Measurements from ENCODE around the gene NEK11. TPM values are rescaled to one million over a fixed set of nuclear protein-coding genes. Genes with fewer than 3 reads are reported as not detected.
A peak's percentile ranks its signal among the peaks of the same experiment; 100 is the strongest.

Gene NEK11
- total RNA-seq, 2 experiments from 2014 or later: 1.2 to 1.6 TPM

- Mint-ChIP-seq H3K4me3 (no peak overlapping the region), H3K27ac (no peak overlapping the region), H3K27me3 (no peaks in the 10 kb centered on the region), H3K36me3 (ENCODE audit: low read depth) (peaks cover 18% of the 10 kb centered on the region), H3K9me3 (no peaks in the 10 kb centered on the region), H3K4me1 (ENCODE audit: low read depth) (no peaks in the 10 kb centered on the region)
- ChIA-PET CTCF (no interaction called here), POLR2A (no interaction called here)
- intact Hi-C loops (cut with micrococcal nuclease): no loop called here
- no peak for ATAC-seq
- TF ChIP-seq CTCF (IDR thresholded peaks at IDR 0.05): no peak
- no peak for DNase-seq
Measured at GRCh38 chr3:130992344-130992743, 34.3 kb upstream of the NEK11 start.

GRCh38 chr3:130997289-130997688 lies 29.4 kb upstream of the NEK11 start:
- intact Hi-C loops (cut with micrococcal nuclease): no loop called here
- H3K4me3 Mint-ChIP-seq: no peak overlapping the region
- ATAC-seq: no peak

GRCh38 chr3:131001071-131001470 lies 25.6 kb upstream of the NEK11 start:
- Mint-ChIP-seq H3K27ac (no peak overlapping the region), H3K36me3 (ENCODE audit: low read depth) (peaks cover 31% of the 10 kb centered on the region)

More at GRCh38 chr3:130997289-130997688, 29.4 kb upstream of the NEK11 start:
- DNase-seq: no peak
- no peak overlapping the region for H3K27ac Mint-ChIP-seq
- ChIA-PET POLR2A (no interaction called here), CTCF (no interaction called here)
- H3K4me1 Mint-ChIP-seq (ENCODE audit: low read depth): no peaks in the 10 kb centered on the region
- H3K9me3 Mint-ChIP-seq: no peaks in the 10 kb centered on the region
- H3K36me3 Mint-ChIP-seq (ENCODE audit: low read depth): peaks cover 20% of the 10 kb centered on the region
- no peaks in the 10 kb centered on the region for H3K27me3 Mint-ChIP-seq
- no peak for TF ChIP-seq CTCF (IDR thresholded peaks at IDR 0.05)

GRCh38 chr3:131004603-131005002 lies 22.1 kb upstream of the NEK11 start:
- Mint-ChIP-seq H3K36me3 (ENCODE audit: low read depth) (peaks cover 38% of the 10 kb centered on the region), H3K27ac (peak overlapping the region; percentile 44), H3K27me3 (no peaks in the 10 kb centered on the region), H3K4me1 (ENCODE audit: low read depth) (peaks cover 13% of the 10 kb centered on the region), H3K4me3 (no peak overlapping the region), H3K9me3 (no peaks in the 10 kb centered on the region)
- DNase-seq (no peak), ATAC-seq (peak; percentile 60)
- CTCF ChIA-PET: interaction anchor here (0.7 to 1.9 kb wide), 2 partner anchors 29 to 245 kb away, joined by 3 to 6 read pairs; no protein-coding TSS in a partner anchor
- POLR2A ChIA-PET: no interaction called here
- intact Hi-C loops (cut with micrococcal nuclease): no loop called here
- no peak for TF ChIP-seq CTCF (IDR thresholded peaks at IDR 0.05)

More at GRCh38 chr3:131001071-131001470, 25.6 kb upstream of the NEK11 start:
- Mint-ChIP-seq H3K4me3 (no peak overlapping the region), H3K27me3 (no peaks in the 10 kb centered on the region), H3K4me1 (ENCODE audit: low read depth) (peaks cover 13% of the 10 kb centered on the region), H3K9me3 (no peaks in the 10 kb centered on the region)
- intact Hi-C loops (cut with micrococcal nuclease): no loop called here
- TF ChIP-seq CTCF (IDR thresholded peaks at IDR 0.05): no peak
- DNase-seq: no peak
- CTCF ChIA-PET: interaction anchor here (1.0 kb wide), 1 partner anchor 10 kb away, joined by 3 read pairs; no protein-coding TSS in a partner anchor
- no peak for ATAC-seq
- POLR2A ChIA-PET: no interaction called here

DNA sequence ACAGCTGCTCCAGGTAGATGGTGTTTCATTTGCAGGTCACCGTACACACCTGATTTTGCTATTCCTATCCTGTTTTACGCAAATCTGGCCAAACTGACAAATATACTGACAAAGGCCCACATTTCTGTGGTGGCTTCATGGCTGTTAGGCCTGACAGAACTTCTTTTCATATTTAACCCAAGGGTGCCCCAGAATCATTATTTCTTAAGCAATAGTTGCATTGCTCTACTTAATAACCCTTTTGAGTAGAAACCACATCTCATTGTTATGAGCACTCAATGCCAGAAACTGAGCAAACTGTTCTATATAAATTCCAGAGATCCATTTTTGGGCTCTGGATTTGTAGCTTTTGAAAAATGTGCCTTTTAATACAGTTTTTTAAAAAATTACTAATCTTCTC lies 19.4 kb upstream of the NEK11 start:
- Mint-ChIP-seq H3K9me3 (no peaks in the 10 kb centered on the region), H3K4me1 (ENCODE audit: low read depth) (peaks cover 13% of the 10 kb centered on the region), H3K27me3 (no peaks in the 10 kb centered on the region), H3K36me3 (ENCODE audit: low read depth) (peaks cover 40% of the 10 kb centered on the region), H3K27ac (no peak overlapping the region), H3K4me3 (no peak overlapping the region)
- ATAC-seq: no peak
- CTCF ChIA-PET: no interaction called here
- no peak for DNase-seq
- no peak for TF ChIP-seq CTCF (IDR thresholded peaks at IDR 0.05)
- POLR2A ChIA-PET: no interaction called here
- intact Hi-C loops (cut with micrococcal nuclease): no loop called here

Data from activated CD8-positive, alpha-beta T cell treated with anti-CD3 and anti-CD28 coated beads for 36 hours (primary cell).